ENCODE data around the gene ADAMTSL5. TPM values are rescaled to one million over a fixed set of nuclear protein-coding genes. Genes with fewer than 3 reads are reported as not detected.

The ADAMTSL5 gene, protein sequence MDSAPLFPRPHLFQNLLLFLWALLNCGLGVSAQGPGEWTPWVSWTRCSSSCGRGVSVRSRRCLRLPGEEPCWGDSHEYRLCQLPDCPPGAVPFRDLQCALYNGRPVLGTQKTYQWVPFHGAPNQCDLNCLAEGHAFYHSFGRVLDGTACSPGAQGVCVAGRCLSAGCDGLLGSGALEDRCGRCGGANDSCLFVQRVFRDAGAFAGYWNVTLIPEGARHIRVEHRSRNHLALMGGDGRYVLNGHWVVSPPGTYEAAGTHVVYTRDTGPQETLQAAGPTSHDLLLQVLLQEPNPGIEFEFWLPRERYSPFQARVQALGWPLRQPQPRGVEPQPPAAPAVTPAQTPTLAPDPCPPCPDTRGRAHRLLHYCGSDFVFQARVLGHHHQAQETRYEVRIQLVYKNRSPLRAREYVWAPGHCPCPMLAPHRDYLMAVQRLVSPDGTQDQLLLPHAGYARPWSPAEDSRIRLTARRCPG
- total RNA-seq: 10 to 100 TPM; 17.4 to 54.8 (median 42.6) TPM

DNA sequence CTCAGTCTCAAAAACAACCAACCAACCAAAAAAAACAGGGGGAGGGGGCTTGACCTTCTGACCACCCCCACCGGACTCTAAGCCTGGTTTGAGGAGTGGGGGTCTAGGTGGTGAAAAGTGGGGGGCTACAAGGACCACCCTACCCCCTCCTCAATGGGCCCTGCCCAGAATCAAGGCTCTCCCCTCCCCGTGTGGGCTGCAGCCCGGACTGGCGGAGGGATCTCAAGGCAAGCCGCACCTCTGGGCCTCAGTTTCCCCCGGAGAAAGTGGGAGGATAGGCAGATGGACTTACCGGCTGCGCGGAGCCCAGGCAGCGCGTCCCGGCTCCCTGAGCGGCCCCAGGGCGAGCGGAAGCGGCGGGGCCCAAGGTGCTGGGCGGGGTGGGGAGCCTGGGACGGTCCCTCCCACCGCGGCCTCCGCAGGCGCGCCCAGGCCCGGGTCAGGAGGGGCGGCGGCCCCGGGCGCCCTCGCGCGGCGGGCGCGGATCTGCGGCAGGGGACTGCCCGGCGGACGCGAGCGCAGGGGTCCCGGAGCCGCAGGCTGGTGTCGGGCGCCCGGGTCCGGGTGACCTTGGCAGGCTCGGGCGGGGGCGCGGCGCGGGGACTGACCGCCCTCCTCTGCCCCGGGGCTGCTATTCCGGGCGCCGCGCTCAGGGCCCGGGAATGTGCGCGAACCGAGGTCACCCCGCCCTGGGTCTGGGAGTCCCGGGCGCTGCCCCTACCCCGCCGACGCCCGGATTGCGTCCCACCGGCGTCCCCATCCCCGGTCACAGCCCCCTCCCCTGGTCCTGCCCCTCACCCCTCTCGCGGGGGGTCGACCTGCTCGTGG, at the start of gene ADAMTSL5:
ADAMTSL5 (minus strand) TSS at position 349 of the 828 bp plus-strand sequence. CDS start 2,076 bp downstream, outside the sequence.
- Histone ChIP-seq H3K36me3 (no peaks in the 10 kb centered on the region), H3K27me3 (peaks cover 0 to 57% of the 10 kb centered on the region in 2 donors), H3K4me1 (peaks cover 0 to 57% (median 12%) of the 10 kb centered on the region in 4 donors), H3K4me3 (peak within 1 kb of the TSS; percentile 19 to 61 (median 43)), H3K27ac (peak within 1 kb of the TSS; percentile 41 to 85 (median 62)), H3K9me3 (peaks cover 0 to 12% (median 0%) of the 10 kb centered on the region in 4 donors)
- 5 to 9% methylated on average over 30 to 31 of the region's 78 CpGs for WGBS, 2 donors
- TF ChIP-seq POLR2A (IDR thresholded peaks at IDR 0.05) (no peak), CTCF (IDR thresholded peaks at IDR 0.05) (peak in 2 of 5 experiments; percentile 22 to 30)
- no peak for DNase-seq (ENCODE audit: low spot score in 2 of 2)

- Histone ChIP-seq H3K9me3 (no peaks in the 10 kb centered on the region), H3K27me3 (no peaks in the 10 kb centered on the region), H3K27ac (peak overlapping the region in 2 of 4 donors; percentile 25 to 43), H3K36me3 (peaks cover 0 to 17% (median 0%) of the 10 kb centered on the region in 3 donors), H3K4me1 (peaks cover 0 to 27% (median 9%) of the 10 kb centered on the region in 4 donors), H3K4me3 (no peak overlapping the region)
- no peak for DNase-seq (ENCODE audit: low spot score in 2 of 2)
- 80 to 89% methylated on average over 17 of the region's 17 CpGs for WGBS, 2 donors
- TF ChIP-seq EP300 (IDR thresholded peaks at IDR 0.05): no peak
- TF ChIP-seq CTCF (IDR thresholded peaks at IDR 0.05): no peak
- no peak for TF ChIP-seq POLR2A (IDR thresholded peaks at IDR 0.05)
Measured at GRCh38 chr19:1561236-1561842, 48.5 kb upstream of the ADAMTSL5 start.

DNA sequence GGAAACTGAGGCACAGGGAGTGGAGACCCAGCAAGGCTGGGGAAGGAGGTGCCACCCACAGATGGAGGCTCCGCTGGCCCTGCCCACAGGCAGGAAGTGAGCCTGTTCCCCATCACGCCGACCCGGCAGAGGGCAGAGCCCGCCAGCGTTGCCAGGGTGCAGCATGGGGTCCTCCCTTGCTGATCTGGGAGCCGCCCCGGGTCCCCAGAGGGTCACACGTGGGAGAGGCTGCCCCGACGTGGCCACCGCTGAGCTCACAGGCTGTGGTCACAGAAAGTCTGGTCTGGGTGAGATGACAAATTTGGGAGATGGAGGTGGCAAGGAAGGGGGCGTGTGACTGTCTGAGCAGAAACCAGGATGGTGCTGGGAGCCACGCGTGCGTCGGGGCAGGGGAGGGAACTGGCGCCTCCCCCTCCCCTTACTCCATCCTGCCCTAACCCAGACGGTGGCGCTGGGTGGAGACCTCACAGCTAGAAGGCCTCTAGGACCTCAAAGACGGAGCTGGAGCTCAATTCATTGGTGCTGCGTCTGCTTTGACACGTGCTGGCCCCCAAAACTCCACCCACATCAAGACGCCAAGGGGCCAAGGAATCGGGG, 47.6 kb upstream of the ADAMTSL5 start:
- Histone ChIP-seq H3K4me1 (peaks cover 0 to 17% (median under 1%) of the 10 kb centered on the region in 4 donors), H3K9me3 (no peaks in the 10 kb centered on the region), H3K27ac (peak overlapping the region in 1 of 4 donors; percentile 25), H3K27me3 (no peaks in the 10 kb centered on the region), H3K4me3 (no peak overlapping the region), H3K36me3 (peaks cover 0 to 27% (median 2%) of the 10 kb centered on the region in 3 donors)
- TF ChIP-seq POLR2A (IDR thresholded peaks at IDR 0.05) (no peak), EP300 (IDR thresholded peaks at IDR 0.05) (no peak), CTCF (IDR thresholded peaks at IDR 0.05) (no peak)
- DNase-seq (ENCODE audit: low spot score in 2 of 2): no peak
- WGBS, 2 donors: 39 to 55% methylated on average over 14 to 24 of the region's 25 CpGs

- 72% methylated on average over 12 of the region's 12 CpGs for whole genome bisulfite sequencing, 2 donors
- H3K9me3 ChIP-seq: no peaks in the 10 kb centered on the region
- no peak overlapping the region for H3K4me3 ChIP-seq
- no peaks in the 10 kb centered on the region for H3K27me3 ChIP-seq
- no peak for TF ChIP-seq CTCF (IDR thresholded peaks at IDR 0.05)
- no peak for TF ChIP-seq EP300 (IDR thresholded peaks at IDR 0.05)
- no peak for TF ChIP-seq POLR2A (IDR thresholded peaks at IDR 0.05)
- peaks cover 0 to 36% (median 2%) of the 10 kb centered on the region in 3 donors for H3K36me3 ChIP-seq
- H3K27ac ChIP-seq: no peak overlapping the region
- H3K4me1 ChIP-seq: peaks cover 0 to 16% (median 0%) of the 10 kb centered on the region in 4 donors
- DNase-seq (ENCODE audit: low spot score in 2 of 2): no peak
Measured at GRCh38 chr19:1558552-1558951, 45.7 kb upstream of the ADAMTSL5 start.
